Right atrium auricular region (tissue), 2 donors: ENCODE results near the gene VGLL4. TPM values are rescaled to one million over a fixed set of nuclear protein-coding genes. Genes with fewer than 3 reads are reported as not detected.

ENCODE experiments used
- DNase-seq: peaks from one replicate; pipeline ENCODE4 v3.0.0-alpha.2; 2019; ENCODE audit warnings: low spot score
- H3K27ac ChIP-seq, 2 donors: fragments of 200-600 bp; sonication (generic); 1 replicate in 1 of 2; 2 replicates in 1 of 2; pipeline ENCODE4 v1.5.1; 2016 to 2019
- H3K27me3 ChIP-seq, 2 donors: fragments of 200-600 bp; sonication (generic); one replicate each; pipeline versions ENCODE4 v1.5.1 to v1.6.0; 2017 to 2019
- H3K36me3 ChIP-seq: fragments of 200-600 bp; sonication (generic); one replicate; pipeline ENCODE4 v1.5.1; 2016
- H3K4me1 ChIP-seq, 2 donors: fragments of 200-600 bp; sonication (generic); one replicate each; pipeline versions ENCODE4 v1.5.1 to v1.6.0; 2017 to 2019
- H3K4me3 ChIP-seq, 2 donors: fragments of 200-600 bp; sonication (generic); 1 replicate in 1 of 2; 2 replicates in 1 of 2; pipeline ENCODE4 v1.5.1; 2017 to 2019; ENCODE audit warnings: mild to moderate bottlenecking in 1 of 2, moderate library complexity in 1 of 2
- H3K9me3 ChIP-seq, 2 donors: fragments of 200-600 bp; sonication (generic); one replicate each; pipeline ENCODE4 v1.5.1; 2019
- CTCF ChIP-seq, 2 donors: fragments of 200-600 bp; sonication (generic); IDR thresholded peaks; one replicate each; pipeline ENCODE4 v1.5.1; 2019; ENCODE audit warnings: antibody characterized with exemption in 2 of 2
- total RNA-seq, 2 donors: library from RNA; depleted of rRNA; stranded (reverse); fragments of >200 nt; gene quantifications; one replicate each; pipeline ENCODE4 v1.1.0, GENCODE V29; 2016

The VGLL4 gene
- total RNA-seq, 2 donors from 2014 or later = 30.2 to 64.6 TPM

GRCh38 chr3:11560746-11561145, 83.0 kb downstream of the VGLL4 start:
- H3K36me3 ChIP-seq = peaks cover 46% of the 10 kb centered on the region
- peaks cover 0 to 89% of the 10 kb centered on the region in 2 donors for H3K4me1 ChIP-seq
- no peaks in the 10 kb centered on the region for H3K27me3 ChIP-seq
- no peaks in the 10 kb centered on the region for H3K9me3 ChIP-seq
- H3K4me3 ChIP-seq = no peak overlapping the region
- no peak for TF ChIP-seq CTCF (IDR thresholded peaks at IDR 0.05)
- peak overlapping the region; percentile 57 to 62 for H3K27ac ChIP-seq
- DNase-seq = no peak

GRCh38 chr3:11559816-11560633, 83.7 kb downstream of the VGLL4 start:
- H3K4me3 ChIP-seq = no peak overlapping the region
- H3K9me3 ChIP-seq = no peaks in the 10 kb centered on the region
- H3K36me3 ChIP-seq = peaks cover 50% of the 10 kb centered on the region
- peaks cover 0 to 90% of the 10 kb centered on the region in 2 donors for H3K4me1 ChIP-seq
- DNase-seq = no peak
- H3K27ac ChIP-seq = peak overlapping the region; percentile 57 to 62
- H3K27me3 ChIP-seq = no peaks in the 10 kb centered on the region
- no peak for TF ChIP-seq CTCF (IDR thresholded peaks at IDR 0.05)

GRCh38 chr3:11558918-11559815, 84.5 kb downstream of the VGLL4 start:
- Histone ChIP-seq H3K36me3 (peaks cover 44% of the 10 kb centered on the region), H3K4me3 (no peak overlapping the region), H3K27ac (peak overlapping the region; percentile 57 to 62), H3K27me3 (no peaks in the 10 kb centered on the region), H3K4me1 (peaks cover 0 to 91% of the 10 kb centered on the region in 2 donors), H3K9me3 (no peaks in the 10 kb centered on the region)
- TF ChIP-seq CTCF (IDR thresholded peaks at IDR 0.05) = no peak
- DNase-seq = no peak

GRCh38 chr3:11558411-11558903, 85.3 kb downstream of the VGLL4 start:
- Histone ChIP-seq H3K27me3 (no peaks in the 10 kb centered on the region), H3K9me3 (no peaks in the 10 kb centered on the region), H3K36me3 (peaks cover 39% of the 10 kb centered on the region), H3K27ac (peak overlapping the region; percentile 55 to 62), H3K4me1 (peaks cover 0 to 98% of the 10 kb centered on the region in 2 donors), H3K4me3 (no peak overlapping the region)
- no peak for TF ChIP-seq CTCF (IDR thresholded peaks at IDR 0.05)
- DNase-seq = no peak

- H3K36me3 ChIP-seq = peaks cover 35% of the 10 kb centered on the region
- H3K4me1 ChIP-seq = peaks cover 0 to 99% of the 10 kb centered on the region in 2 donors
- no peak overlapping the region for H3K4me3 ChIP-seq
- no peaks in the 10 kb centered on the region for H3K9me3 ChIP-seq
- TF ChIP-seq CTCF (IDR thresholded peaks at IDR 0.05) = no peak
- peak overlapping the region; percentile 48 to 55 for H3K27ac ChIP-seq
- DNase-seq = no peak
- no peaks in the 10 kb centered on the region for H3K27me3 ChIP-seq
Measured at GRCh38 chr3:11558002-11558401, 85.7 kb downstream of the VGLL4 start.
